CD4-positive, alpha-beta T cell treated with Interleukin-6 at 100 ng/mL for 8 hours (primary cell): ENCODE data around the gene LMAN1L.

Source experiments
- DNase-seq: peaks from one replicate; pipeline ENCODE4 v3.0.0-alpha.2; 2020; ENCODE audit warnings: mixed read lengths, low spot score

LMAN1L gene

GRCh38 chr15:74857671-74858368 lies 45.2 kb downstream of the LMAN1L start:
- DNase-seq = no peak

GRCh38 chr15:74858369-74858740 lies 45.7 kb downstream of the LMAN1L start:
- DNase-seq = no peak

- no peak for DNase-seq
These were observed 50.8 kb downstream of the LMAN1L start for GRCh38 chr15:74863239-74864056.

DNA sequence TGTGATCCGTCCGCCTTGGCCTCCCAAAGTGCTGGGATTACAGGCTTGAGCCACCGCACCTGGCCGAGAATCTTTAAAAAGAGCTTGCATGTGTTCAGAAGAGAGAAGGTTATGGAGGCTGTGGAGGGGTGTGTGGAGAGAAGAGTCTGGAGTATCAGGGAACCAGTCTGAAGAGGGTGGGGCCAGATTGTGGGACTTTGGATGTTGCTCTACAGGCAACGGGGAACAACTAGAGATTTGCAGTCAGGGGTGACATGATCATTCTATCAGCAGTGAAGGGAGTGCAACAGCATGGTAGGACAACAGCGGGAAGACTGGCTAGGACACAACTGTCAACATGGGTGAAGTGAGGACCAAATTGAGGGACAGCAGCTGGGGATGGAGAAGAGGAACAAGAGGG lies 51.7 kb downstream of the LMAN1L start:
- DNase-seq = no peak

GRCh38 chr15:74865316-74865715 lies 52.7 kb downstream of the LMAN1L start:
- no peak for DNase-seq

DNA sequence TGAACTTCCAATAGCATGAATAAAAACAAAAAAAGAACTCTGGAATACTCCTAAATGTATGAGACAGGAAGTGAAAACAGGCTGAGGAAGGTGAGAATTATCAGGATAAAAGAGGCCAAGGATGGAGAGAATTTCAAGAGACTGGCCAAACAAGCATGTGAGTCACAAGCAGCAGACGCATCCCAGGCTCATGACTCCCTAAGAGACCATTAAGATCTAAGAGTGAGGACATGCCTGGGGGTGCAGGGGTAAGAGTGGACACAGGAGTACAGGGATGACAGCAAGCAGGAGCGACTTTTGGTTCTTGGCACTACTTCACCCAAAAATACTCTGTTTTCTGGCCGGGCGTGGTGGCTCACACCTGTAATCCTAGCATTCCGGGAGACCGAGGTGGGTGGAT lies 53.5 kb downstream of the LMAN1L start:
- DNase-seq = no peak

DNA sequence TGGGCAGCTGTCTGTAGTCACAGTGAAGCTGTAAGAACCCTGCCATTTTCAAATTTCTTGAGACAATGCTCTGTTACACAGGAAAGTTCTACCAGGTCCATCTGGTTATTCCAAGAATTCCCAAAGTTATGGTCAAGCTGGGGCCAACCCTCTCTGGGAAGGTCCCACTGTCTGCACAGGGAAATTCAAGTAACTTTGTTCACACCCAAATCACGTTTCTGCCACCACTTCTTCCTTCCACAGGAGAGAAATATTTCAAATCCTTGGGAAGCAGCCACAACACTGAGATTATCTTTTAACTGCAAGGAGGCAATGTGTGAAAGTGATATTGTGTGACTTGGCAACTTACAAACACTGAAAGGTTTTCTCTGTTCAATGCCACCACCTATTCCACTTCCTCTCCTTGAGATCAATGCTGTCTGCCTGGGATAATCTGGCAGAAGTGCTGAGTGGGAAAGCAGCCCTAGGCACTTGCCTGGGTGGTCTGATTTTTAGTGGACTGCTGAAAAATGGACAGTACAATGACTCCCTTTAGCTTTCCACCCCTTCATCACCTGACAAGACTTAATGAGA lies 54.9 kb downstream of the LMAN1L start:
- no peak for DNase-seq

DNA sequence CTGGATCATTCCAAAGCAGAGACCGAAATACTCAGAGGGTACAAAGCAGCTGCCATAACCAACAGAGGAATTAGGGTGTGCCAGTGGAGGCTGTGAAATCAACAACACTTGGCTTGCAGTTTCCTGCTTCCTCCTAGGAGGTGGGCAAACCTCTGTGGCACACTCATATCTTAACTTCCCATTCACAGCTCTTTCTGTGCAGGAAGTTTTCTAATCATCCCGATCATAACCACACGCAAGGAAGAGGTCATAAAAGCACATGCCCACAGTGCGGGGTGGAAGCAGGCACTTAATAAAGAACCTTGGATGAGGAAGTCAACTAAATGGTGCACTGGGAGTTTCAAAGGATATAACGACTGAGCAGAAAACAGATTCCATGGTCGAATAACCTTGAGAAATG lies 55.4 kb downstream of the LMAN1L start:
- peak; percentile 19 for DNase-seq

DNA sequence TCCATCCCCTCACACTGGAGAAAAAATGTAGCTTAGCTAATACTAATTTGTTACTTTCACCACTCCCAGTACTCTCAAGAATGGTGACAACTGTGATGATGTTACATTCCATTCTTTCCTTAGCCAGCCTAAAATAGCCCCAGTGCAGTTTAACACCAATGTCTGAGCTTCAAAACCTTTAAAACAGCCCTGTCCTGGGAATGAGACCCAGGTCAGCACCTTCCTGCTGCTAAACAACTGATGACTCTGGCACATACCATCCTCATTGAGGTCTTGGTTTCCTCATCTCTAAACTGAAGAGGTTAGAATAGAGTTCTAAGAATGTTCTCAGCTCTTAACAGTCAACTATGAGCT lies 56.7 kb downstream of the LMAN1L start:
- no peak for DNase-seq

DNA sequence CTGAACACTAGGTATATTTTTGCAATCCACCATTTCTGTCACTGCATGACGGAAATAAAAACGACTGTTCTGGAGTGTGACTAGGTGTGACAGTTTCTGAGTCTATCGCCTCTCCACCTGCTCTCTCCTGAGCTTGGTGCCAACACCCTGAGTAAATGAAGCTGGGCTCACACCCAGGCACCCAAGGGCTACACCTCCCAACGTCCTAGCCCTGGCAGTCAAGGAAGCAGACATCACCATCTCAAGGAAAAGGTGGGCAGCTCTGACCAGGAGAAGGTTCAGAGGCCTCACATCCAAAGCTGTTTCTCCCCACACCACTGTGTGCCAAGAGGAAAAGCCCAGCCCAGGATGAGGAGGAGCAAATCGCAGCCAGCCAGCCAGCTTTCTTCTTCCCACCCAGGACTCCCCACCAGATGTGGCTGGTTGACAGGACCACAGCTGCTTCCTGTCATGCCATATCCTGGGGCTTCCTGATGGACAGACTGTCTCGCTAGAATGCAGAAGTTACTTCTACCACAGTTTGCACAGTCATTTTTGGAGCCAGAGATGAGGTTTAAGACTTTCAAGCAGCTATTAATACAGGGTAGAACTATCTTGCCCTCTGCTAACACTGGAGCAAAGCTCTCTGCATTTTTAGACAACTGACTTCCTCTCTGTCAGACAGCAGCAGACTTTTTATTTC lies 57.2 kb downstream of the LMAN1L start:
- DNase-seq = peak; percentile 25

GRCh38 chr15:74870436-74871215 lies 58.0 kb downstream of the LMAN1L start:
- DNase-seq = no peak

GRCh38 chr15:74872702-74873035 lies 60.0 kb downstream of the LMAN1L start:
- no peak for DNase-seq

GRCh38 chr15:74873036-74873755 lies 60.6 kb downstream of the LMAN1L start, which contains the start of gene SCAMP2:
Gene SCAMP2 (minus strand): TSS chr15:74873365. CDS start chr15:74873255, 110 bp downstream.
- peak; percentile 88 for DNase-seq

DNA sequence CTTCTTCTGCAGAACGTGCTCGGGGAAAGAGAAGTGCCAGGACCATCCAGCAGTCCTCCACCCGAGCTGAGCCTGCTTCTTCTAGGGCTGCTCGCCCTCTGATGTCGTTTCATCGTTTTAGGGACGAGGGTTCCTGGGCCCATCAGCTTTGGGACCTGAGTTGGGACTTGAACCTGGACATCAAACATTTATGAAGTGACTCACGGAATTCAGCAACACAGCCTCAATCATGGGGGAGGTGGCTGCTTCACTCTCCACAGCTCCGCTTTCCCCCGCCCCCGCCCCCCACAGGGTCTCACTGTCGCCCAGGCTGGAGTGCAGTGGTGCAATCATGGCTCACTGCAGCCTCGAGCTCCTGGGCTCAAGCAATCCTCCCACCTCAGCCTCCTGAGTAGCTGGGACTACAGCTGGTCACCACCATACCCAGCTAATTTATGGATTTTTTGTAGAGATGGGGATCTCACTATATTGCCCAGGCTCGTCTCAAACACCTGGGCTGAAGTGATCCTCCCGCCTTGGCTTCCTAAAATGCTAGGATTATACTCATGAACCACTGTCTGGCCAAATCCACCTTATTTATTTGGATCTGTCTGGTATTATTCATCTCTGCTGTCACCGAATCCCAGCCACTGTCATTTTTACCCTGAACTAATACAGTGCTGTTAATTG lies 61.3 kb downstream of the LMAN1L start:
- no peak for DNase-seq
